H1 (cell line): Measurements from ENCODE around the gene VPS37C. TPM values are rescaled to one million over a fixed set of nuclear protein-coding genes. Genes with fewer than 3 reads are reported as not detected.

ENCODE experiments used
- CTCF ChIA-PET: fragments of 300-600 bp; sonication (Branson Sonifier 250); formaldehyde crosslinking; loops from one replicate; lab custom pipeline; 2021; ENCODE audit not compliant: partially characterized antibody; lab: Charles Lee
- POLR2A ChIA-PET: fragments of 300-600 bp; sonication (Branson Sonifier 250); formaldehyde crosslinking; loops from one replicate; lab custom pipeline; 2021; ENCODE audit warnings: inconsistent platforms; ENCODE audit not compliant: partially characterized antibody; lab: Charles Lee
- DNase-seq, 2 experiments: peaks; one replicate each; pipeline versions ENCODE4 v3.0.0 to v3.0.0-alpha.2; 2010 to 2022; ENCODE audit warnings: low spot score in 2 of 2, low read depth in 1 of 2, mixed read lengths in 1 of 2
- FAIRE-seq: peaks from 2 replicates; lab custom pipeline; 2011; peaks lifted over from hg19 to GRCh38; lab: Jason Lieb, UNC
- H2AFZ ChIP-seq: 2 replicates; pipeline ENCODE4 v1.8.1; 2012; ENCODE audit warnings: low read length, inconsistent platforms
- H2AK5ac ChIP-seq: 2 replicates; pipeline ENCODE4 v1.6.1; 2013; ENCODE audit warnings: low read depth, low read length
- H2BK120ac ChIP-seq: replicated peaks from 2 replicates; pipeline ENCODE3; 2013; ENCODE audit warnings: low read depth, low read length, inconsistent platforms
- H2BK12ac ChIP-seq: 2 replicates; pipeline ENCODE4 v1.6.1; 2013; ENCODE audit warnings: low read depth, low read length
- H2BK15ac ChIP-seq: 2 replicates; pipeline ENCODE4 v1.6.1; 2013; ENCODE audit warnings: low read length
- H2BK20ac ChIP-seq: 2 replicates; pipeline ENCODE4 v1.6.1; 2013; ENCODE audit warnings: low read length
- H2BK5ac ChIP-seq: 2 replicates; pipeline ENCODE4 v1.6.1; 2013; ENCODE audit warnings: low read depth, low read length
- H3K14ac ChIP-seq: 2 replicates; pipeline ENCODE4 v1.6.1; 2013; ENCODE audit warnings: inconsistent platforms; ENCODE audit not compliant: insufficient read length
- H3K18ac ChIP-seq: 2 replicates; pipeline ENCODE4 v1.6.1; 2013; ENCODE audit warnings: low read length; ENCODE audit errors: extremely low read depth
- H3K23ac ChIP-seq: 2 replicates; pipeline ENCODE4 v1.6.1; 2013; ENCODE audit warnings: inconsistent platforms; ENCODE audit not compliant: insufficient read length
- H3K23me2 ChIP-seq: 2 replicates; pipeline ENCODE4 v1.6.1; 2013; ENCODE audit warnings: low read depth, low read length
- H3K27ac ChIP-seq: 2 replicates; pipeline ENCODE4 v1.6.1; 2011; ENCODE audit warnings: low read depth, low read length, inconsistent platforms
- H3K27me3 ChIP-seq, 4 experiments: replicated peaks in 1 of 4; 1 replicate in 1 of 4; 2 replicates in 3 of 4; pipeline versions ENCODE4 v1.6.1 to v1.8.1; 2011 to 2013; ENCODE audit warnings: low read length in 3 of 4, mild to moderate bottlenecking in 3 of 4, inconsistent platforms in 2 of 4, mixed read lengths in 2 of 4, moderate library complexity in 1 of 4; ENCODE audit not compliant: control insufficient read depth in 3 of 4, insufficient read depth in 3 of 4; ENCODE audit errors: extremely low read depth in 1 of 4
- H3K36me3 ChIP-seq, 4 experiments: 2 replicates each; pipeline versions ENCODE4 v1.6.1 to v1.8.1; 2011 to 2013; ENCODE audit warnings: mild to moderate bottlenecking in 4 of 4, low read length in 3 of 4, moderate library complexity in 2 of 4, control low read depth in 1 of 4, inconsistent platforms in 1 of 4; ENCODE audit not compliant: insufficient read depth in 4 of 4, control insufficient read depth in 2 of 4
- H3K4ac ChIP-seq: replicated peaks from 2 replicates; pipeline ENCODE3; 2013; ENCODE audit warnings: low read length, low read depth, mixed read lengths, inconsistent platforms; ENCODE audit not compliant: insufficient read length
- H3K4me1 ChIP-seq, 4 experiments: replicated peaks in 1 of 4; 1 replicate in 1 of 4; 2 replicates in 3 of 4; pipeline versions ENCODE4 v1.6.1 to v1.8.1; 2011 to 2013; ENCODE audit warnings: low read length in 3 of 4, inconsistent platforms in 2 of 4, mixed read lengths in 1 of 4; ENCODE audit not compliant: insufficient read depth in 4 of 4, control insufficient read depth in 3 of 4
- H3K4me2 ChIP-seq, 2 experiments: 2 replicates each; pipeline versions ENCODE4 v1.6.1 to v1.8.1; 2011 to 2013; ENCODE audit warnings: low read depth in 2 of 2, low read length in 2 of 2, control low read depth in 1 of 2, inconsistent platforms in 1 of 2, mild to moderate bottlenecking in 1 of 2; ENCODE audit not compliant: insufficient read depth in 1 of 2
- H3K4me3 ChIP-seq, 4 experiments: fragments of 200-600, 300-600 bp in 1 of 4; sonication (generic), shearing (Covaris generic), sonication (Bioruptor Twin) in 1 of 4; 2 replicates each; pipeline versions ENCODE4 v1.5.1 to v1.8.1; 2011 to 2016; ENCODE audit warnings: low read length in 4 of 4, low read depth in 3 of 4, control low read depth in 2 of 4, inconsistent platforms in 2 of 4, mild to moderate bottlenecking in 2 of 4, mixed read lengths in 1 of 4, moderate library complexity in 1 of 4; ENCODE audit not compliant: insufficient read depth in 2 of 4; ENCODE audit errors: extremely low read depth in 1 of 4
- H3K56ac ChIP-seq: replicated peaks from 2 replicates; pipeline ENCODE3; 2013; ENCODE audit warnings: low read depth, mild to moderate bottlenecking, mixed read lengths, low read length, inconsistent platforms; ENCODE audit not compliant: insufficient read length
- H3K79me1 ChIP-seq: 2 replicates; pipeline ENCODE4 v1.6.1; 2013; ENCODE audit warnings: low read depth, low read length, control low read depth
- H3K79me2 ChIP-seq, 2 experiments: 2 replicates each; pipeline versions ENCODE4 v1.6.1 to v1.8.1; 2012 to 2013; ENCODE audit warnings: low read length in 2 of 2, mild to moderate bottlenecking in 2 of 2, inconsistent platforms in 1 of 2; ENCODE audit not compliant: insufficient read depth in 2 of 2, control insufficient read depth in 1 of 2
- H3K9ac ChIP-seq, 4 experiments: replicated peaks in 1 of 4; 1 replicate in 1 of 4; 2 replicates in 3 of 4; pipeline versions ENCODE4 v1.6.1 to v1.8.1; 2011 to 2013; ENCODE audit warnings: low read depth in 3 of 4, low read length in 3 of 4, control low read depth in 2 of 4, mild to moderate bottlenecking in 2 of 4, moderate library complexity in 2 of 4, inconsistent platforms in 1 of 4; ENCODE audit errors: extremely low read depth in 1 of 4
- H3K9me3 ChIP-seq, 2 experiments: 2 replicates each; pipeline versions ENCODE4 v1.6.1 to v1.8.1; 2012 to 2013; ENCODE audit warnings: mild to moderate bottlenecking in 2 of 2, moderate library complexity in 2 of 2, control low read depth in 1 of 2, inconsistent platforms in 1 of 2, low read depth in 1 of 2, low read length in 1 of 2, mixed read lengths in 1 of 2; ENCODE audit not compliant: insufficient read depth in 2 of 2
- H4K20me1 ChIP-seq, 2 experiments: replicated peaks in 1 of 2; 2 replicates each; pipeline versions ENCODE3 to v1.8.1; 2011 to 2013; ENCODE audit warnings: inconsistent platforms in 2 of 2, low read length in 2 of 2, mild to moderate bottlenecking in 1 of 2; ENCODE audit not compliant: insufficient read depth in 2 of 2, control insufficient read depth in 1 of 2
- H4K5ac ChIP-seq: 2 replicates; pipeline ENCODE4 v1.6.1; 2013; ENCODE audit warnings: low read length, low read depth, mixed read lengths, inconsistent platforms; ENCODE audit not compliant: insufficient read length
- H4K8ac ChIP-seq: 2 replicates; pipeline ENCODE4 v1.8.0; 2013; ENCODE audit warnings: mild to moderate bottlenecking, moderate library complexity, low read length, inconsistent platforms; ENCODE audit not compliant: insufficient read depth; ENCODE audit errors: extremely low read depth
- H4K91ac ChIP-seq: replicated peaks from 2 replicates; pipeline ENCODE3; 2013; ENCODE audit warnings: low read length, mixed read lengths, inconsistent platforms; ENCODE audit not compliant: insufficient read length
- RXRA ChIP-seq: IDR thresholded peaks from 2 replicates; pipeline ENCODE4 v1.6.1; 2011; ENCODE audit warnings: low read depth, mild to moderate bottlenecking, low read length, moderate library complexity; ENCODE audit not compliant: insufficient read depth
- WGBS, 2 experiments: shearing (Covaris generic) in 1 of 2; methylation state at CpG; one replicate each; pipeline versions ENCODE4 v1.1.6 to v1.1.7; 2013 to 2015; ENCODE audit warnings: low lambda C conversion rate in 2 of 2, mixed read lengths in 2 of 2, inconsistent platforms in 1 of 2, low coverage in 1 of 2, missing lambda C conversion rate in 1 of 2; ENCODE audit not compliant: insufficient replicate concordance in 2 of 2, insufficient coverage in 1 of 2, insufficient read length in 1 of 2; ENCODE audit errors: extremely low coverage in 1 of 2, missing lambda C conversion rate in 1 of 2; 5-methylcytosine and 5-hydroxymethylcytosine counted together
- polyA plus RNA-seq, 7 experiments: library from polyadenylated mRNA; depleted of rRNA in 3 of 7; stranded (reverse) in 5 of 7; unstranded in 2 of 7; fragments of >200 nt in 5 of 7; fragments of 200-250 nt in 2 of 7; gene quantifications; 1 replicate in 5 of 7; 2 replicates in 1 of 7; 4 replicates in 1 of 7; pipeline versions ENCODE4 v1.2.1 to v1.2.3, GENCODE V29; 2011 to 2013; ENCODE audit warnings: missing spikeins in 2 of 7, mixed read lengths in 2 of 7
- total RNA-seq: library from RNA; stranded (reverse); fragmentation: NEBNext Ultra II Directional; extraction: Animal tissue kit (Norgen Biotek cat#: 25700); gene quantifications from 2 replicates; pipeline ENCODE4 v1.2.1, GENCODE V29; 2021

Gene VPS37C
- total and polyA plus RNA-seq, 2 of the 8 experiments (the other 6 are each of a cell fraction or from before 2014, with no cell fraction given) = 12.9 to 21.0 TPM

GRCh38 chr11:61083601-61084147 is 77.6 kb downstream of the VPS37C start:
- FAIRE-seq = no peak
- H3K4me1 ChIP-seq = no peaks in the 10 kb centered on the region
- WGBS, 2 experiments = 90% methylated on average over 13 of the region's 13 CpGs; no CpG with 5 or more reads in 1 of the 2 experiments

More at GRCh38 chr11:61083601-61084147, 77.6 kb downstream of the VPS37C start:
- H4K8ac ChIP-seq = no peak overlapping the region
- no peak overlapping the region for H3K4me3 ChIP-seq
- H3K14ac ChIP-seq = no peak overlapping the region
- H3K23ac ChIP-seq = no peak overlapping the region
- H3K27me3 ChIP-seq = no peaks in the 10 kb centered on the region
- H3K79me2 ChIP-seq = no peaks in the 10 kb centered on the region
- H4K91ac ChIP-seq = no peak overlapping the region
- H2AFZ ChIP-seq = no peak overlapping the region
- ChIA-PET CTCF (interaction anchor here (1.2 kb wide), 1 partner anchor 103 kb away, joined by 3 read pairs; no protein-coding TSS in a partner anchor), POLR2A (no interaction called here)
- H2BK12ac ChIP-seq = no peak overlapping the region
- H2BK15ac ChIP-seq = no peak overlapping the region
- no peaks in the 10 kb centered on the region for H3K9me3 ChIP-seq
- no peak overlapping the region for H3K4me2 ChIP-seq
- H3K23me2 ChIP-seq = no peaks in the 10 kb centered on the region
- no peak overlapping the region for H3K56ac ChIP-seq
- H4K5ac ChIP-seq = no peak overlapping the region
- H3K9ac ChIP-seq = no peak overlapping the region; a peak in 1 of 7 replicates
- TF ChIP-seq RXRA = no peak
- no peak overlapping the region for H3K27ac ChIP-seq
- no peaks in the 10 kb centered on the region for H3K36me3 ChIP-seq
- no peaks in the 10 kb centered on the region for H4K20me1 ChIP-seq
- no peak overlapping the region for H2AK5ac ChIP-seq
- no peak overlapping the region for H2BK20ac ChIP-seq
- no peak overlapping the region for H2BK120ac ChIP-seq
- DNase-seq = no peak
- no peak overlapping the region for H3K18ac ChIP-seq
- H3K79me1 ChIP-seq = no peaks in the 10 kb centered on the region
- H3K4ac ChIP-seq = no peak overlapping the region
- no peak overlapping the region for H2BK5ac ChIP-seq
